Measurements from ENCODE around the gene SERPINB8.

The SERPINB8 gene

GRCh38 chr18:64019922-64020756 lies 50.3 kb downstream of the SERPINB8 start:
- DNase-seq (ENCODE audit: low read depth) = no peak

GRCh38 chr18:64026350-64026749 lies 56.5 kb downstream of the SERPINB8 start:
- DNase-seq (ENCODE audit: low read depth) = no peak

GRCh38 chr18:64027931-64028695 lies 58.2 kb downstream of the SERPINB8 start:
- DNase-seq (ENCODE audit: low read depth) = no peak

GRCh38 chr18:64029096-64029495 lies 59.2 kb downstream of the SERPINB8 start:
- DNase-seq (ENCODE audit: low read depth) = no peak

GRCh38 chr18:64031411-64031810 lies 61.5 kb downstream of the SERPINB8 start:
- DNase-seq (ENCODE audit: low read depth) = no peak

GRCh38 chr18:64032312-64032711 lies 62.4 kb downstream of the SERPINB8 start:
- DNase-seq (ENCODE audit: low read depth) = no peak

- no peak for DNase-seq (ENCODE audit: low read depth)
These were observed 68.0 kb downstream of the SERPINB8 start for GRCh38 chr18:64037812-64038414.
